Measurements from ENCODE around the gene NUP160. TPM values are rescaled to one million over a fixed set of nuclear protein-coding genes. Genes with fewer than 3 reads are reported as not detected.

Gene NUP160
- total RNA-seq, 1 experiment from 2014 or later = 53.8 TPM

GRCh38 chr11:47778878-47779483 lies 69.2 kb downstream of the NUP160 start:
- intact Hi-C loops (cut with micrococcal nuclease) = no loop called here
- no peak overlapping the region for H3K4me3 ChIP-seq (replicated peaks in 1 of 2; ENCODE audit: low read depth in 1 of 2, low read length in 2 of 2)
- TF ChIP-seq YY1 (IDR thresholded peaks at IDR 0.05; ENCODE audit: extremely low read depth, insufficient replicate concordance, low read depth, low read length) = no peak
- no peak for TF ChIP-seq FOSL1 (IDR thresholded peaks at IDR 0.05; ENCODE audit: low read depth)
- TF ChIP-seq ATF3 (IDR thresholded peaks at IDR 0.05) = no peak
- TF ChIP-seq RAD21 (IDR thresholded peaks at IDR 0.05; ENCODE audit: low read depth) = no peak
- no peak for TF ChIP-seq POLR2A (IDR thresholded peaks at IDR 0.05; ENCODE audit: borderline replicate concordance, extremely low read depth, insufficient read depth, insufficient read length)
- TF ChIP-seq EZH2 (IDR thresholded peaks at IDR 0.05) = no peak
- TF ChIP-seq ZFX (IDR thresholded peaks at IDR 0.05) = no peak
- TF ChIP-seq CTCF (IDR thresholded peaks at IDR 0.05 in 2 of 3, conservative IDR thresholded peaks at IDR 0.05 in 1 of 3; ENCODE audit: borderline replicate concordance in 1 of 3, insufficient read depth in 1 of 3, low read depth in 2 of 3, low read length in 2 of 3) = no peak
- no peak for TF ChIP-seq CEBPB (IDR thresholded peaks at IDR 0.05; ENCODE audit: low read depth)
- no peak overlapping the region for H2AFZ ChIP-seq (ENCODE audit: low read depth, low read length, poor library complexity, severe bottlenecking)
- no peaks in the 10 kb centered on the region for H3K9me2 ChIP-seq (ENCODE audit: insufficient read depth)
- ChIA-PET POLR2A (interaction anchor here (1.1 kb wide), 1 partner anchor 11 kb away, joined by 3 read pairs; no protein-coding TSS in a partner anchor), CTCF (no interaction called here), RAD21 (ENCODE audit: low non-redundant PET in 1 of 2, low total read pairs in 2 of 2, uncharacterized antibody in 2 of 2, unreplicated experiment in 2 of 2) (no interaction called here)
- no peaks in the 10 kb centered on the region for H3K9me3 ChIP-seq (ENCODE audit: control insufficient read depth in 1 of 2, insufficient read depth in 1 of 2, low read depth in 1 of 2, low read length in 2 of 2)
- no peak for DNase-seq (ENCODE audit: low read depth, low spot score)
- no TSS peak for BruUV-seq (replicated peaks)
- no peak overlapping the region for H3K27ac ChIP-seq (ENCODE audit: low read depth, low read length)
- no peaks in the 10 kb centered on the region for H3K27me3 ChIP-seq (ENCODE audit: insufficient read depth, low read length)
- ATAC-seq = no peak
- H3K9ac ChIP-seq (ENCODE audit: low read length) = no peak overlapping the region
- H3K36me3 ChIP-seq (ENCODE audit: control insufficient read depth in 1 of 2, insufficient read depth in 2 of 2, low read length in 2 of 2) = peaks cover 35 to 49% of the 10 kb centered on the region in 2 experiments
- no peaks in the 10 kb centered on the region for H3K4me1 ChIP-seq (ENCODE audit: control insufficient read depth in 1 of 2, insufficient read depth in 2 of 2, low read length in 2 of 2)
- no peaks in the 10 kb centered on the region for H3K79me2 ChIP-seq (ENCODE audit: insufficient read depth, low read length)
- no peak overlapping the region for H3K4me2 ChIP-seq (ENCODE audit: low read length)
- no peaks in the 10 kb centered on the region for H4K20me1 ChIP-seq (ENCODE audit: insufficient read depth)
